ENCODE measurements around the gene MARK3. TPM values are rescaled to one million over a fixed set of nuclear protein-coding genes. Genes with fewer than 3 reads are reported as not detected.
"Not testable (repeated sequence)": the region's sequence is repeated elsewhere in the genome, so short reads cannot be mapped to it uniquely, and the experiment has no call there.

MARK3 gene
- total RNA-seq, 4 donors from 2014 or later: 109 to 143 (median 125) TPM

DNA sequence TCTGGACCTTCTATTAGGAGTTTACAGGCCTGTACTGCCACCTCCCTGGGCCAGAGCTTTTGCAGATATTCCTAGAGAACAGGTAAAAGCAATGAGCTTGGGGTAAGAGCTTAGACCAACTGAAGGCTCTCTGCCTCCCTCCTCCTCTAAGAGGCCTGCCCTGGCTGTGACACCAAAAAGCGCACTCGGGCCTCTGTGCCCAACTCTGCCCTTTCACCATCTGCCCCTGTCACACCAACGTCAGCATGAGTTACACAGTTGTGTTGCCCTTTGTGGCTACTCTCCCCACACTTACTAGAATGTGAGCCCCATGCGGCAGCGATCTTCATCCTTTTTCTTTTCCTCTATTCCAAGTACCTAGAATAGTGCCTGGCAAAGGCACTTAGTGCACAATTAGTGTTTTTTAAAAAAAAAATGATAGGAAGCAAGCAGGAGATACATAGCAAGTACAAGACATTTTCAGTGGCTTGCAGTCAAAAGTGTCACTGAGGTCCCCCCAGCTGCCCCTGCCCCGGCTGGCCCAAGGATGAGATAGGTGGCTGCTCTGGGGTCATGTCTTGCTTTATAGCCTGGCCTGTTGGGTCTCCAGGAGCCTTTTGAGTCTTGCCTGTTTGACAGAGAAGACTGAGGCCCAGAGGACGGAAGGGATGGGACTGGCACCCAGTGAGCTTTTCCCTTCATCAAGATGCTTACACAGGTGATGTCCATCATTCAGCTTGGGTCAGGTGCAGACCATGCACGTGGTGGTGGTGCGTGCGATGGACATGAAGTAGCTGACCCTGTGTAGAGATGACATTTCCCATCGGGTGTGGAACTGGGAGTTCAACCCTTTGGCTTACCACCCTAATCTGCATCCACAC, 124.9 kb downstream of the MARK3 start:
- TF ChIP-seq POLR2A (IDR thresholded peaks at IDR 0.05) (no peak), EP300 (IDR thresholded peaks at IDR 0.05) (no peak)
- TF ChIP-seq, protein P1, sequence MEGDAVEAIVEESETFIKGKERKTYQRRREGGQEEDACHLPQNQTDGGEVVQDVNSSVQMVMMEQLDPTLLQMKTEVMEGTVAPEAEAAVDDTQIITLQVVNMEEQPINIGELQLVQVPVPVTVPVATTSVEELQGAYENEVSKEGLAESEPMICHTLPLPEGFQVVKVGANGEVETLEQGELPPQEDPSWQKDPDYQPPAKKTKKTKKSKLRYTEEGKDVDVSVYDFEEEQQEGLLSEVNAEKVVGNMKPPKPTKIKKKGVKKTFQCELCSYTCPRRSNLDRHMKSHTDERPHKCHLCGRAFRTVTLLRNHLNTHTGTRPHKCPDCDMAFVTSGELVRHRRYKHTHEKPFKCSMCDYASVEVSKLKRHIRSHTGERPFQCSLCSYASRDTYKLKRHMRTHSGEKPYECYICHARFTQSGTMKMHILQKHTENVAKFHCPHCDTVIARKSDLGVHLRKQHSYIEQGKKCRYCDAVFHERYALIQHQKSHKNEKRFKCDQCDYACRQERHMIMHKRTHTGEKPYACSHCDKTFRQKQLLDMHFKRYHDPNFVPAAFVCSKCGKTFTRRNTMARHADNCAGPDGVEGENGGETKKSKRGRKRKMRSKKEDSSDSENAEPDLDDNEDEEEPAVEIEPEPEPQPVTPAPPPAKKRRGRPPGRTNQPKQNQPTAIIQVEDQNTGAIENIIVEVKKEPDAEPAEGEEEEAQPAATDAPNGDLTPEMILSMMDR (IDR thresholded peaks at IDR 0.05): no peak
- DNase-seq (ENCODE audit: low spot score in 2 of 2): no peak
- Histone ChIP-seq H3K27me3 (no peaks in the 10 kb centered on the region), H3K27ac (no peak overlapping the region), H3K4me1 (peaks cover 0 to 21% (median 13%) of the 10 kb centered on the region in 4 donors), H3K36me3 (peaks cover 0 to 64% (median 2%) of the 10 kb centered on the region in 3 donors), H3K9me3 (no peaks in the 10 kb centered on the region), H3K4me3 (no peak overlapping the region)
- WGBS, 2 donors: 80 to 81% methylated on average over 11 of the region's 11 CpGs

DNA sequence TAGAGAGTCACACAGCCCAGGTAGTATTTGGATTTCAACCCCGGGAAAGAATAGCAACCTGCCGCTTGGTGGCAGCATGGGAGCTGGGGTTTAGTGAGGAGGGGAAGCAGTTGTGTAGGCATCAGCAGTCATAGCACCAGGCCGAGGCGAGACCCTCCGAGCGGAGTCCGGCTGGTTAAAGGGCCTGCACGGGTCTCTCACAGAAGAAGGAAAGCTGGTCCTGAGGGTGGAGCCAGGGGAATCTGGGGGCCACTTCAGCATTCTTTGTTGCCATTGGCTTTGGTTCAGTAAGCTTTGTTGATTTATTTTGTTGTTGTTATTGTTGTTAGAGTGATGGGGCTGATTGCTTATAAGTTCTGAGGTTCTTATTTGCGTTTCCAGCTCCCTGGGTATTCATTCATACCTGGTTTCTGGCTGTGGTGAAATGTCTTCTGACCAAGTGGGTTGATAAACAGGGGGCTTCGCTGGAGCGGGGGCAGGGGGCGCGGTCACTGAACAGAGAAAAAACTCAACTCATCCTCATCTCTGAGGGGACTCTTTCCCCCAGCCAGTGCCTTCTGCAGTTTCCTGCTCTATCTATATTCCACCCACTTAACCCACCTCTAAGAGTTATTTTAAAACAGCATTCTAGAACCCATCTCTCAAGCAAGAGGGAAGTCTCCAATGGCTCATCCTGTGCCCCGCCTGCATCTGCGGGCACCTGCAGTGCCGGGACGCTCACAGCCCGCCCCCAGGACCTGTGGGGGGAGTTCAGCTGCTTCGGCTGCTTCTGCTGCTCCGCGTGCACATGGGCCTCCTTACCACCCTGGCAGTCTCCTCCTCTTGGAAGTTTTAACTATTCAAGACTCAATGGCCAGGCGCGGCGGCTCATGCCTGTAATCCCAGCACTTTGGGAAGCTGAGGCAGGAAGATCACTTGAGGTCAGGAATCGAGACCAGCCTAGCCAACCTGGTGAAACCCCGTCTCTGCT, 125.8 kb downstream of the MARK3 start:
- DNase-seq (ENCODE audit: low spot score in 2 of 2): no peak
- Histone ChIP-seq H3K27ac (peak overlapping the region in 1 of 4 donors; percentile 6), H3K36me3 (peaks cover 0 to 55% (median 0%) of the 10 kb centered on the region in 3 donors), H3K4me3 (no peak overlapping the region), H3K9me3 (no peaks in the 10 kb centered on the region), H3K27me3 (no peaks in the 10 kb centered on the region), H3K4me1 (peaks cover 0 to 21% (median 13%) of the 10 kb centered on the region in 4 donors)
- TF ChIP-seq EP300 (IDR thresholded peaks at IDR 0.05) (no peak), POLR2A (IDR thresholded peaks at IDR 0.05) (no peak)
- TF ChIP-seq, protein P1 (IDR thresholded peaks at IDR 0.05): no peak
- 81 to 87% methylated on average over 26 of the region's 26 CpGs for WGBS, 2 donors

- 91 to 92% methylated on average over 8 of the region's 8 CpGs for WGBS, 2 donors
- DNase-seq (ENCODE audit: low spot score in 2 of 2); H3K4me3 ChIP-seq; H3K9me3 ChIP-seq; H3K27me3 ChIP-seq: not testable (repeated sequence)
- Histone ChIP-seq H3K36me3 (peaks cover 0 to 46% (median 0%) of the 10 kb centered on the region in 3 donors), H3K27ac (peak overlapping the region; percentile 44 to 78 (median 70)), H3K4me1 (peaks cover 0 to 21% (median 13%) of the 10 kb centered on the region in 4 donors)
These were observed 127.0 kb downstream of the MARK3 start for GRCh38 chr14:103512180-103512579.

GRCh38 chr14:103512701-103513611, 127.7 kb downstream of the MARK3 start:
- Histone ChIP-seq H3K9me3 (no peaks in the 10 kb centered on the region), H3K36me3 (peaks cover 0 to 38% (median 0%) of the 10 kb centered on the region in 3 donors), H3K4me1 (peaks cover 0 to 29% (median 16%) of the 10 kb centered on the region in 4 donors), H3K27me3 (no peaks in the 10 kb centered on the region), H3K27ac (peak overlapping the region; percentile 44 to 78 (median 70)), H3K4me3 (no peak overlapping the region)
- TF ChIP-seq, protein P1 (IDR thresholded peaks at IDR 0.05): no peak
- no peak for TF ChIP-seq POLR2A (IDR thresholded peaks at IDR 0.05)
- peak in 1 of 2 donors; percentile 80 for TF ChIP-seq EP300 (IDR thresholded peaks at IDR 0.05)
- WGBS, 2 donors: 47 to 51% methylated on average over 23 to 25 of the region's 25 CpGs
- DNase-seq (ENCODE audit: low spot score in 2 of 2): no peak
